OCI-LY7 (cell line): Measurements from ENCODE around the gene GRID2IP.

Source experiments
- EZH2phosphoT487 ChIP-seq: fragments of 200-600 bp; sonication (generic); IDR thresholded peaks from 2 replicates; pipeline ENCODE4 v1.6.1; 2018; ENCODE audit warnings: low read depth, borderline replicate concordance, mild to moderate bottlenecking, mixed run types, antibody characterized with exemption, low read length, moderate library complexity, mixed read lengths
- TF ChIP-seq, protein P1 (sequence below): fragments of 200-600 bp; sonication (generic); conservative IDR thresholded peaks from 2 replicates; pipeline ENCODE4 v1.5.1; 2014; ENCODE audit warnings: mild to moderate bottlenecking, antibody characterized with exemption, low read length, moderate library complexity, mixed read lengths

- TF ChIP-seq, protein P1, sequence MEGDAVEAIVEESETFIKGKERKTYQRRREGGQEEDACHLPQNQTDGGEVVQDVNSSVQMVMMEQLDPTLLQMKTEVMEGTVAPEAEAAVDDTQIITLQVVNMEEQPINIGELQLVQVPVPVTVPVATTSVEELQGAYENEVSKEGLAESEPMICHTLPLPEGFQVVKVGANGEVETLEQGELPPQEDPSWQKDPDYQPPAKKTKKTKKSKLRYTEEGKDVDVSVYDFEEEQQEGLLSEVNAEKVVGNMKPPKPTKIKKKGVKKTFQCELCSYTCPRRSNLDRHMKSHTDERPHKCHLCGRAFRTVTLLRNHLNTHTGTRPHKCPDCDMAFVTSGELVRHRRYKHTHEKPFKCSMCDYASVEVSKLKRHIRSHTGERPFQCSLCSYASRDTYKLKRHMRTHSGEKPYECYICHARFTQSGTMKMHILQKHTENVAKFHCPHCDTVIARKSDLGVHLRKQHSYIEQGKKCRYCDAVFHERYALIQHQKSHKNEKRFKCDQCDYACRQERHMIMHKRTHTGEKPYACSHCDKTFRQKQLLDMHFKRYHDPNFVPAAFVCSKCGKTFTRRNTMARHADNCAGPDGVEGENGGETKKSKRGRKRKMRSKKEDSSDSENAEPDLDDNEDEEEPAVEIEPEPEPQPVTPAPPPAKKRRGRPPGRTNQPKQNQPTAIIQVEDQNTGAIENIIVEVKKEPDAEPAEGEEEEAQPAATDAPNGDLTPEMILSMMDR = no peak
- no peak for TF ChIP-seq EZH2phosphoT487
These were observed 85.4 kb downstream of the GRID2IP start for GRCh38 chr7:6465862-6466261.
